ENCODE results near the gene RABGAP1.

RABGAP1 gene

GRCh38 chr9:123084256-123084655, 143.4 kb downstream of the RABGAP1 start:
- Mint-ChIP-seq H3K36me3 (ENCODE audit: low read depth) (peaks cover 16% of the 10 kb centered on the region), H3K27me3 (ENCODE audit: low read depth) (no peaks in the 10 kb centered on the region)

GRCh38 chr9:123085916-123086315, 145.1 kb downstream of the RABGAP1 start:
- Mint-ChIP-seq H3K4me1 (ENCODE audit: low read depth) (peaks cover under 1% of the 10 kb centered on the region), H3K4me3 (no peak overlapping the region), H3K9me3 (no peaks in the 10 kb centered on the region), H3K27ac (no peak overlapping the region), H3K27me3 (ENCODE audit: low read depth) (no peaks in the 10 kb centered on the region), H3K36me3 (ENCODE audit: low read depth) (peaks cover 16% of the 10 kb centered on the region)

More at GRCh38 chr9:123084256-123084655, 143.4 kb downstream of the RABGAP1 start:
- peaks cover 2% of the 10 kb centered on the region for H3K4me1 Mint-ChIP-seq (ENCODE audit: low read depth)
- H3K9me3 Mint-ChIP-seq = no peaks in the 10 kb centered on the region
- H3K27ac Mint-ChIP-seq = no peak overlapping the region
- no peak overlapping the region for H3K4me3 Mint-ChIP-seq

GRCh38 chr9:123087359-123087888, 146.6 kb downstream of the RABGAP1 start:
- Mint-ChIP-seq H3K36me3 (ENCODE audit: low read depth) (peaks cover 13% of the 10 kb centered on the region), H3K27ac (no peak overlapping the region)

GRCh38 chr9:123089040-123089439, 148.2 kb downstream of the RABGAP1 start:
- no peak overlapping the region for H3K27ac Mint-ChIP-seq
- peaks cover 16% of the 10 kb centered on the region for H3K36me3 Mint-ChIP-seq (ENCODE audit: low read depth)
- H3K9me3 Mint-ChIP-seq = no peaks in the 10 kb centered on the region
- H3K4me1 Mint-ChIP-seq (ENCODE audit: low read depth) = no peaks in the 10 kb centered on the region
- H3K4me3 Mint-ChIP-seq = no peak overlapping the region
- no peaks in the 10 kb centered on the region for H3K27me3 Mint-ChIP-seq (ENCODE audit: low read depth)

More at GRCh38 chr9:123087359-123087888, 146.6 kb downstream of the RABGAP1 start:
- H3K4me1 Mint-ChIP-seq (ENCODE audit: low read depth) = no peaks in the 10 kb centered on the region
- no peaks in the 10 kb centered on the region for H3K27me3 Mint-ChIP-seq (ENCODE audit: low read depth)
- no peaks in the 10 kb centered on the region for H3K9me3 Mint-ChIP-seq
- no peak overlapping the region for H3K4me3 Mint-ChIP-seq

- no peaks in the 10 kb centered on the region for H3K9me3 Mint-ChIP-seq
- no peak overlapping the region for H3K4me3 Mint-ChIP-seq
- no peaks in the 10 kb centered on the region for H3K4me1 Mint-ChIP-seq (ENCODE audit: low read depth)
- no peaks in the 10 kb centered on the region for H3K27me3 Mint-ChIP-seq (ENCODE audit: low read depth)
- H3K36me3 Mint-ChIP-seq (ENCODE audit: low read depth) = peaks cover 12% of the 10 kb centered on the region
- no peak overlapping the region for H3K27ac Mint-ChIP-seq
Observed at GRCh38 chr9:123089790-123090189, 149.0 kb downstream of the RABGAP1 start.

- no peaks in the 10 kb centered on the region for H3K27me3 Mint-ChIP-seq (ENCODE audit: low read depth)
- H3K4me1 Mint-ChIP-seq (ENCODE audit: low read depth) = no peaks in the 10 kb centered on the region
- no peak overlapping the region for H3K27ac Mint-ChIP-seq
- H3K9me3 Mint-ChIP-seq = no peaks in the 10 kb centered on the region
- peaks cover 12% of the 10 kb centered on the region for H3K36me3 Mint-ChIP-seq (ENCODE audit: low read depth)
- no peak overlapping the region for H3K4me3 Mint-ChIP-seq
Observed at GRCh38 chr9:123090198-123090896, 149.5 kb downstream of the RABGAP1 start.

- Mint-ChIP-seq H3K9me3 (no peaks in the 10 kb centered on the region), H3K36me3 (ENCODE audit: low read depth) (peaks cover 12% of the 10 kb centered on the region), H3K4me1 (ENCODE audit: low read depth) (no peaks in the 10 kb centered on the region)
Observed at GRCh38 chr9:123090956-123091355, 150.1 kb downstream of the RABGAP1 start.

GRCh38 chr9:123091459-123091858, 150.6 kb downstream of the RABGAP1 start:
- no peaks in the 10 kb centered on the region for H3K9me3 Mint-ChIP-seq
- peaks cover 12% of the 10 kb centered on the region for H3K36me3 Mint-ChIP-seq (ENCODE audit: low read depth)
- no peak overlapping the region for H3K4me3 Mint-ChIP-seq
- H3K4me1 Mint-ChIP-seq (ENCODE audit: low read depth) = no peaks in the 10 kb centered on the region
- no peaks in the 10 kb centered on the region for H3K27me3 Mint-ChIP-seq (ENCODE audit: low read depth)
- H3K27ac Mint-ChIP-seq = no peak overlapping the region

More at GRCh38 chr9:123090956-123091355, 150.1 kb downstream of the RABGAP1 start:
- H3K27me3 Mint-ChIP-seq (ENCODE audit: low read depth) = no peaks in the 10 kb centered on the region
- no peak overlapping the region for H3K4me3 Mint-ChIP-seq
- H3K27ac Mint-ChIP-seq = no peak overlapping the region

- Mint-ChIP-seq H3K4me1 (ENCODE audit: low read depth) (no peaks in the 10 kb centered on the region), H3K9me3 (no peaks in the 10 kb centered on the region), H3K36me3 (ENCODE audit: low read depth) (peaks cover 17% of the 10 kb centered on the region), H3K27ac (no peak overlapping the region), H3K4me3 (no peak overlapping the region), H3K27me3 (ENCODE audit: low read depth) (no peaks in the 10 kb centered on the region)
Observed at GRCh38 chr9:123093141-123093540, 152.3 kb downstream of the RABGAP1 start.

GRCh38 chr9:123096987-123097386, 156.2 kb downstream of the RABGAP1 start:
- no peaks in the 10 kb centered on the region for H3K27me3 Mint-ChIP-seq (ENCODE audit: low read depth)
- no peak overlapping the region for H3K27ac Mint-ChIP-seq
- no peaks in the 10 kb centered on the region for H3K9me3 Mint-ChIP-seq
- H3K4me3 Mint-ChIP-seq = no peak overlapping the region
- no peaks in the 10 kb centered on the region for H3K4me1 Mint-ChIP-seq (ENCODE audit: low read depth)
- H3K36me3 Mint-ChIP-seq (ENCODE audit: low read depth) = peaks cover 18% of the 10 kb centered on the region

GRCh38 chr9:123097430-123098095, 156.7 kb downstream of the RABGAP1 start:
- Mint-ChIP-seq H3K9me3 (no peaks in the 10 kb centered on the region), H3K4me1 (ENCODE audit: low read depth) (no peaks in the 10 kb centered on the region), H3K27ac (no peak overlapping the region), H3K27me3 (ENCODE audit: low read depth) (no peaks in the 10 kb centered on the region), H3K4me3 (no peak overlapping the region), H3K36me3 (ENCODE audit: low read depth) (peaks cover 14% of the 10 kb centered on the region)

GRCh38 chr9:123098096-123098459, 157.3 kb downstream of the RABGAP1 start:
- H3K36me3 Mint-ChIP-seq (ENCODE audit: low read depth) = peaks cover 14% of the 10 kb centered on the region
- no peaks in the 10 kb centered on the region for H3K4me1 Mint-ChIP-seq (ENCODE audit: low read depth)
- H3K9me3 Mint-ChIP-seq = no peaks in the 10 kb centered on the region
- no peaks in the 10 kb centered on the region for H3K27me3 Mint-ChIP-seq (ENCODE audit: low read depth)
- no peak overlapping the region for H3K27ac Mint-ChIP-seq
- H3K4me3 Mint-ChIP-seq = no peak overlapping the region

- H3K9me3 Mint-ChIP-seq = no peaks in the 10 kb centered on the region
Observed at GRCh38 chr9:123099042-123099441, 158.2 kb downstream of the RABGAP1 start.

GRCh38 chr9:123099548-123099947, 158.7 kb downstream of the RABGAP1 start:
- peaks cover 13% of the 10 kb centered on the region for H3K36me3 Mint-ChIP-seq (ENCODE audit: low read depth)
- no peak overlapping the region for H3K27ac Mint-ChIP-seq
- H3K9me3 Mint-ChIP-seq = no peaks in the 10 kb centered on the region
- no peak overlapping the region for H3K4me3 Mint-ChIP-seq
- H3K27me3 Mint-ChIP-seq (ENCODE audit: low read depth) = no peaks in the 10 kb centered on the region
- no peaks in the 10 kb centered on the region for H3K4me1 Mint-ChIP-seq (ENCODE audit: low read depth)

More at GRCh38 chr9:123099042-123099441, 158.2 kb downstream of the RABGAP1 start:
- no peaks in the 10 kb centered on the region for H3K4me1 Mint-ChIP-seq (ENCODE audit: low read depth)
- peaks cover 12% of the 10 kb centered on the region for H3K36me3 Mint-ChIP-seq (ENCODE audit: low read depth)
- H3K27ac Mint-ChIP-seq = no peak overlapping the region
- no peak overlapping the region for H3K4me3 Mint-ChIP-seq
- H3K27me3 Mint-ChIP-seq (ENCODE audit: low read depth) = no peaks in the 10 kb centered on the region

All from T-helper 1 cell treated with Interleukin-12 subunit alpha and Interleukin-12 subunit beta and Interleukin-4 antibody, amounts not matched to agents 30 μg/mL and 1 μg/mL, for 36 hours (primary cell).